DOHH2 (cell line): Measurements from ENCODE around the gene PCARE.

Experiments used
- CTCF ChIP-seq: fragments of 200-600 bp; sonication (generic); IDR thresholded peaks from one replicate; pipeline ENCODE4 v1.5.1; 2014; ENCODE audit warnings: antibody characterized with exemption, mild to moderate bottlenecking, low read depth, low read length; ENCODE audit not compliant: poor library complexity, severe bottlenecking
- EZH2phosphoT487 ChIP-seq: fragments of 200-600 bp; sonication (generic); IDR thresholded peaks from 2 replicates; pipeline ENCODE4 v1.6.1; 2017; ENCODE audit warnings: borderline replicate concordance, mild to moderate bottlenecking, antibody characterized with exemption, low read length, moderate library complexity, mixed read lengths

DNA sequence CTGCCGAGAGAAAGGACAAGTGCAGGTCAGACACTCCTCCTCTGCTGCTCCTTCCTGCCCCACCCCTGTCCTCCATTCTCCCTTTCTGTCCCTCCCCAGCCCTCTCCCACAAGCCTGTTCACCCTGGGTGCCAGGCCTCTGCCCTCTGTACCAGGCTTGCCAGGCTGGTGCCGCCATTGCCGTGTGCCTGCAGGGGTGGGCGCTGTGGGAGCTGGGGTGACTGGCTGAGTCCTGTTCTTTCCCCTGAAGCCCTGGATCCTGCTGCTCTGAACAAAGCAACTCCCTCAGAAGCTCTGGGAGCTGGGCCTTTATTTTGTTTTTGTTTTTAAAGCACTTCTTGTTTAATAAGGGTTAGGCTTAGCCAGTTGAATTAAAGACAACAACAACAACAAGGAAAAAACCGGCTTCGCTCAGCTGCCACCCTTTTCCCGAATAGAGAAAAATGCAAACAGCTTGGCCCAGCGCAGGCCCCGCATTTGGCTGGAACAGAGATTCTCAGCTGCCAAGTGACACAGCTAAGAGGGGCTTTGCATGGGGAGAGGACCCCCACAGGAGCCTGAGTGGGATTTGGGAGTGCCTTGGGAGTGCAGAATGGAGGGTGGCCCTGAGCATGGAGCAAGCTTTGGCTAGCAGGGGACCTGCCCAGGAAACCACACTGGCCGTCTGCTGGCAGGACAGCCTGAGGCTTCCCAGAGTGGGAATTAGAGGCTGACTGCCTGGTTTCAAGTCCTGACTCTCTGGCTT lies 9.1 kb downstream of the PCARE start:
- TF ChIP-seq CTCF (no peak), EZH2phosphoT487 (no peak)
